Liver (tissue), 9 donors: ENCODE results near the gene SUMF2. TPM values are rescaled to one million over a fixed set of nuclear protein-coding genes. Genes with fewer than 3 reads are reported as not detected.

ENCODE experiments used
- DNase-seq: peaks from one replicate; pipeline ENCODE4 v3.0.0-alpha.2; 2017; ENCODE audit warnings: low spot score
- H3K27ac ChIP-seq, 2 donors: one replicate each; pipeline ENCODE4 v1.7.0; 2013; ENCODE audit warnings: inconsistent platforms in 2 of 2, low read length in 2 of 2, control low read depth in 1 of 2, low read depth in 1 of 2, mild to moderate bottlenecking in 1 of 2
- H3K27me3 ChIP-seq, 4 donors: one replicate each; pipeline versions ENCODE4 v1.6.1 to v1.7.0; 2013; ENCODE audit warnings: low read length in 3 of 4, inconsistent platforms in 1 of 4, mild to moderate bottlenecking in 1 of 4, moderate library complexity in 1 of 4; ENCODE audit not compliant: control insufficient read depth in 4 of 4, insufficient read depth in 4 of 4
- H3K36me3 ChIP-seq, 4 donors: one replicate each; pipeline versions ENCODE4 v1.6.1 to v1.7.0; 2013; ENCODE audit warnings: low read length in 3 of 4, mild to moderate bottlenecking in 3 of 4, low read depth in 1 of 4, moderate library complexity in 1 of 4; ENCODE audit not compliant: control insufficient read depth in 4 of 4, insufficient read depth in 3 of 4
- H3K4me1 ChIP-seq, 4 donors: one replicate each; pipeline versions ENCODE4 v1.6.1 to v1.7.0; 2013; ENCODE audit warnings: low read length in 3 of 4, mild to moderate bottlenecking in 3 of 4, moderate library complexity in 1 of 4; ENCODE audit not compliant: control insufficient read depth in 4 of 4, insufficient read depth in 4 of 4
- H3K4me3 ChIP-seq, 3 donors: one replicate each; pipeline versions ENCODE4 v1.6.1 to v1.7.0; 2013; ENCODE audit warnings: low read length in 3 of 3, control low read depth in 1 of 3, low read depth in 1 of 3, mild to moderate bottlenecking in 1 of 3
- H3K9ac ChIP-seq, 2 donors: one replicate each; pipeline ENCODE4 v1.7.0; 2013; ENCODE audit warnings: low read length in 2 of 2, mild to moderate bottlenecking in 2 of 2, moderate library complexity in 2 of 2, control low read depth in 1 of 2, low read depth in 1 of 2
- H3K9me3 ChIP-seq, 4 donors: one replicate each; pipeline versions ENCODE4 v1.6.1 to v1.7.0; 2013; ENCODE audit warnings: low read length in 3 of 4; ENCODE audit not compliant: control insufficient read depth in 4 of 4
- ATF3 ChIP-seq: IDR thresholded peaks from 2 replicates; pipeline ENCODE4 v1.6.1; 2016; ENCODE audit warnings: antibody characterized with exemption
- CTCF ChIP-seq: fragments of 150-350 bp; IDR thresholded peaks from 2 replicates; pipeline ENCODE4 v1.5.1; 2017; ENCODE audit warnings: improper control_type of control experiment, low read depth, low read length; ENCODE audit not compliant: missing input control
- EGR1 ChIP-seq, 2 donors: IDR thresholded peaks; 2 replicates each; pipeline ENCODE4 v1.6.1; 2016 to 2018; ENCODE audit warnings: antibody characterized with exemption in 2 of 2, low read depth in 2 of 2
- FOXA1 ChIP-seq: IDR thresholded peaks from 2 replicates; pipeline ENCODE4 v1.6.1; 2016; ENCODE audit warnings: antibody characterized with exemption
- FOXA2 ChIP-seq: IDR thresholded peaks from 2 replicates; pipeline ENCODE4 v1.6.1; 2016; ENCODE audit warnings: antibody characterized with exemption
- GABPA ChIP-seq, 2 donors: IDR thresholded peaks in 1 of 2; conservative IDR thresholded peaks in 1 of 2; 2 replicates each; pipeline ENCODE4 v1.6.1; 2016; ENCODE audit warnings: antibody characterized with exemption in 2 of 2, mild to moderate bottlenecking in 1 of 2, moderate library complexity in 1 of 2
- HNF4G ChIP-seq: IDR thresholded peaks from 2 replicates; pipeline ENCODE4 v1.6.1; 2016; ENCODE audit warnings: antibody characterized with exemption
- RAD21 ChIP-seq, 2 donors: IDR thresholded peaks; 2 replicates each; pipeline ENCODE4 v1.6.1; 2016; ENCODE audit warnings: antibody characterized with exemption in 2 of 2, mild to moderate bottlenecking in 2 of 2
- REST ChIP-seq: IDR thresholded peaks from 2 replicates; pipeline ENCODE4 v1.6.1; 2016; ENCODE audit warnings: antibody characterized with exemption, mild to moderate bottlenecking
- RXRA ChIP-seq, 2 donors: IDR thresholded peaks; 2 replicates each; pipeline ENCODE4 v1.6.1; 2017 to 2018; ENCODE audit warnings: antibody characterized with exemption in 2 of 2, mild to moderate bottlenecking in 1 of 2
- SP1 ChIP-seq: IDR thresholded peaks from 2 replicates; pipeline ENCODE4 v1.6.1; 2018; ENCODE audit warnings: antibody characterized with exemption, mild to moderate bottlenecking
- TAF1 ChIP-seq: conservative IDR thresholded peaks from 2 replicates; pipeline ENCODE4 v1.6.1; 2016; ENCODE audit warnings: antibody characterized with exemption, mild to moderate bottlenecking
- ZBTB33 ChIP-seq: IDR thresholded peaks from 2 replicates; pipeline ENCODE4 v1.6.1; 2016; ENCODE audit warnings: antibody characterized with exemption
- polyA plus RNA-seq, 2 donors: library from polyadenylated mRNA; stranded (reverse) in 1 of 2; unstranded in 1 of 2; fragments of 200-250 nt in 1 of 2; fragments of >200 nt in 1 of 2; fragmentation: Nextera tagmentation in 1 of 2; extraction: Ambion mirVana in 1 of 2; gene quantifications; one replicate each; pipeline versions ENCODE4 v1.2.1 to v1.2.3, GENCODE V29; 2013 to 2015
- total RNA-seq, 2 donors: library from RNA; depleted of rRNA; stranded (reverse); fragments of >200 nt; gene quantifications; one replicate each; pipeline ENCODE4 v1.2.3, GENCODE V29; 2014
- TF ChIP-seq, protein P1 (sequence below): IDR thresholded peaks from 2 replicates; pipeline ENCODE4 v1.6.1; 2016; ENCODE audit warnings: antibody characterized with exemption
- donor health status: healthy.
- donor health status: healthy.
- donor health status: healthy.
- donor health status: healthy.
- donor health status: healthy.

Gene SUMF2
- total and polyA plus RNA-seq, 4 donors, result 67.1 to 104 (median 74.8) TPM

GRCh38 chr7:56023500-56023899 lies 40.6 kb upstream of the SUMF2 start:
- no peaks in the 10 kb centered on the region for H3K27me3 ChIP-seq
- H3K36me3 ChIP-seq, result peaks cover 4 to 11% (median 8%) of the 10 kb centered on the region in 4 donors

More at GRCh38 chr7:56023500-56023899, 40.6 kb upstream of the SUMF2 start:
- Histone ChIP-seq H3K4me1 (peaks cover 0 to 2% (median under 1%) of the 10 kb centered on the region in 4 donors), H3K4me3 (no peak overlapping the region), H3K27ac (no peak overlapping the region), H3K9ac (no peak overlapping the region), H3K9me3 (no peaks in the 10 kb centered on the region)
- DNase-seq, result no peak
- no peak for TF ChIP-seq SP1
- no peak for TF ChIP-seq FOXA1
- TF ChIP-seq TAF1, result no peak
- no peak for TF ChIP-seq CTCF
- no peak for TF ChIP-seq RXRA (IDR thresholded peaks at IDR 0.05)
- no peak for TF ChIP-seq FOXA2
- TF ChIP-seq REST, result no peak
- TF ChIP-seq HNF4G, result no peak
- no peak for TF ChIP-seq EGR1 (IDR thresholded peaks at IDR 0.05; ENCODE audit: low read depth in 2 of 2)
- no peak for TF ChIP-seq ZBTB33
- no peak for TF ChIP-seq RAD21 (IDR thresholded peaks at IDR 0.05)
- no peak for TF ChIP-seq ATF3
- TF ChIP-seq, protein P1, sequence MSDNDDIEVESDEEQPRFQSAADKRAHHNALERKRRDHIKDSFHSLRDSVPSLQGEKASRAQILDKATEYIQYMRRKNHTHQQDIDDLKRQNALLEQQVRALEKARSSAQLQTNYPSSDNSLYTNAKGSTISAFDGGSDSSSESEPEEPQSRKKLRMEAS, result no peak
- no peak for TF ChIP-seq GABPA (IDR thresholded peaks at IDR 0.05 in 1 of 2, conservative IDR thresholded peaks at IDR 0.05 in 1 of 2)
